ENCODE results near the gene RNF144B. TPM values are rescaled to one million over a fixed set of nuclear protein-coding genes. Genes with fewer than 3 reads are reported as not detected.
"Not testable (repeated sequence)": the region's sequence is repeated elsewhere in the genome, so short reads cannot be mapped to it uniquely, and the experiment has no call there.

RNF144B gene
- total RNA-seq, 1 donor from 2014 or later: not detected

- no peaks in the 10 kb centered on the region for H3K4me1 Mint-ChIP-seq (ENCODE audit: low read depth, unreplicated experiment)
- H3K27ac Mint-ChIP-seq (ENCODE audit: unreplicated experiment): no peak overlapping the region
- H3K36me3 Mint-ChIP-seq (ENCODE audit: unreplicated experiment): no peaks in the 10 kb centered on the region
- no peak for TF ChIP-seq CTCF (IDR thresholded peaks at IDR 0.05; ENCODE audit: partially characterized antibody, unreplicated experiment)
- H3K9me3 Mint-ChIP-seq (ENCODE audit: unreplicated experiment): peaks cover 2% of the 10 kb centered on the region
- no peaks in the 10 kb centered on the region for H3K27me3 Mint-ChIP-seq (ENCODE audit: unreplicated experiment)
- DNase-seq: no peak
- no peak overlapping the region for H3K4me3 Mint-ChIP-seq (ENCODE audit: unreplicated experiment)
These were observed 8.2 kb downstream of the RNF144B start for GRCh38 chr6:18395177-18395855.

GRCh38 chr6:18395856-18396197, 8.7 kb downstream of the RNF144B start:
- Mint-ChIP-seq H3K4me1 (ENCODE audit: low read depth, unreplicated experiment) (no peaks in the 10 kb centered on the region), H3K9me3 (ENCODE audit: unreplicated experiment) (peaks cover 2% of the 10 kb centered on the region), H3K27ac (ENCODE audit: unreplicated experiment) (no peak overlapping the region), H3K36me3 (ENCODE audit: unreplicated experiment) (no peaks in the 10 kb centered on the region), H3K4me3 (ENCODE audit: unreplicated experiment) (no peak overlapping the region), H3K27me3 (ENCODE audit: unreplicated experiment) (no peaks in the 10 kb centered on the region)
- TF ChIP-seq CTCF (IDR thresholded peaks at IDR 0.05; ENCODE audit: partially characterized antibody, unreplicated experiment): no peak
- DNase-seq: no peak

- H3K27me3 Mint-ChIP-seq (ENCODE audit: unreplicated experiment): no peaks in the 10 kb centered on the region
- H3K36me3 Mint-ChIP-seq (ENCODE audit: unreplicated experiment): no peaks in the 10 kb centered on the region
- H3K9me3 Mint-ChIP-seq (ENCODE audit: unreplicated experiment): peaks cover 2% of the 10 kb centered on the region
- no peak for TF ChIP-seq CTCF (IDR thresholded peaks at IDR 0.05; ENCODE audit: partially characterized antibody, unreplicated experiment)
- no peak overlapping the region for H3K27ac Mint-ChIP-seq (ENCODE audit: unreplicated experiment)
- no peak for DNase-seq
- H3K4me1 Mint-ChIP-seq (ENCODE audit: low read depth, unreplicated experiment): no peaks in the 10 kb centered on the region
- H3K4me3 Mint-ChIP-seq (ENCODE audit: unreplicated experiment): no peak overlapping the region
These were observed 10.6 kb downstream of the RNF144B start for GRCh38 chr6:18397701-18398100.

- DNase-seq; H3K36me3 Mint-ChIP-seq (ENCODE audit: unreplicated experiment); H3K4me1 Mint-ChIP-seq (ENCODE audit: low read depth, unreplicated experiment); H3K4me3 Mint-ChIP-seq (ENCODE audit: unreplicated experiment); H3K27me3 Mint-ChIP-seq (ENCODE audit: unreplicated experiment); H3K9me3 Mint-ChIP-seq (ENCODE audit: unreplicated experiment); H3K27ac Mint-ChIP-seq (ENCODE audit: unreplicated experiment): not testable (repeated sequence)
These were observed 11.1 kb downstream of the RNF144B start for GRCh38 chr6:18398225-18398624.

GRCh38 chr6:18400831-18401446, 13.8 kb downstream of the RNF144B start:
- H3K4me3 Mint-ChIP-seq (ENCODE audit: unreplicated experiment): no peak overlapping the region
- no peak overlapping the region for H3K27ac Mint-ChIP-seq (ENCODE audit: unreplicated experiment)
- H3K36me3 Mint-ChIP-seq (ENCODE audit: unreplicated experiment): no peaks in the 10 kb centered on the region
- peaks cover 2% of the 10 kb centered on the region for H3K9me3 Mint-ChIP-seq (ENCODE audit: unreplicated experiment)
- no peaks in the 10 kb centered on the region for H3K27me3 Mint-ChIP-seq (ENCODE audit: unreplicated experiment)
- no peak for DNase-seq
- no peaks in the 10 kb centered on the region for H3K4me1 Mint-ChIP-seq (ENCODE audit: low read depth, unreplicated experiment)
- TF ChIP-seq CTCF (IDR thresholded peaks at IDR 0.05; ENCODE audit: partially characterized antibody, unreplicated experiment): no peak

- H3K9me3 Mint-ChIP-seq (ENCODE audit: unreplicated experiment); DNase-seq; H3K27me3 Mint-ChIP-seq (ENCODE audit: unreplicated experiment); H3K4me1 Mint-ChIP-seq (ENCODE audit: low read depth, unreplicated experiment); H3K4me3 Mint-ChIP-seq (ENCODE audit: unreplicated experiment); H3K27ac Mint-ChIP-seq (ENCODE audit: unreplicated experiment); H3K36me3 Mint-ChIP-seq (ENCODE audit: unreplicated experiment): not testable (repeated sequence)
These were observed 17.8 kb downstream of the RNF144B start for GRCh38 chr6:18404965-18405364.

Data from glutamatergic neuron (in vitro differentiated cells).